HEK293 (cell line): Measurements from ENCODE around the gene PFDN1.

Experiments used
- FEZF1 ChIP-seq: fragments of 450-650 bp; formaldehyde crosslinking; IDR thresholded peaks from 2 replicates; pipeline ENCODE4 v1.5.1; 2016; ENCODE audit warnings: missing biosample characterization, missing genetic modification characterization
- GLIS2 ChIP-seq: fragments of 450-650 bp; formaldehyde crosslinking; IDR thresholded peaks from 2 replicates; pipeline ENCODE4 v1.5.1; 2016; ENCODE audit warnings: missing biosample characterization, missing genetic modification characterization
- HIC1 ChIP-seq: fragments of 450-650 bp; formaldehyde crosslinking; IDR thresholded peaks from 2 replicates; pipeline ENCODE4 v1.5.1; 2016; ENCODE audit warnings: missing biosample characterization, missing genetic modification characterization
- MZF1 ChIP-seq: fragments of 450-650 bp; formaldehyde crosslinking; IDR thresholded peaks from 2 replicates; pipeline ENCODE4 v1.5.1; 2017; ENCODE audit warnings: missing biosample characterization, missing genetic modification characterization, borderline replicate concordance
- PRDM1 ChIP-seq: fragments of 450-650 bp; formaldehyde crosslinking; IDR thresholded peaks from 2 replicates; pipeline ENCODE4; 2016; ENCODE audit warnings: missing biosample characterization, missing genetic modification characterization
- PRDM2 ChIP-seq: fragments of 450-650 bp; formaldehyde crosslinking; IDR thresholded peaks from 2 replicates; pipeline ENCODE4 v1.5.1; 2016; ENCODE audit warnings: missing biosample characterization, missing genetic modification characterization, borderline replicate concordance
- PRDM6 ChIP-seq: fragments of 450-650 bp; formaldehyde crosslinking; IDR thresholded peaks from 2 replicates; pipeline ENCODE4 v1.5.1; 2017; ENCODE audit warnings: missing biosample characterization, missing genetic modification characterization
- SP7 ChIP-seq: fragments of 450-650 bp; formaldehyde crosslinking; IDR thresholded peaks from 2 replicates; pipeline ENCODE4 v1.5.1; 2016; ENCODE audit warnings: missing biosample characterization, missing genetic modification characterization
- TCF7L2 ChIP-seq: IDR thresholded peaks from 2 replicates; pipeline ENCODE4 v1.6.1; 2011; ENCODE audit warnings: low read depth, mild to moderate bottlenecking, inconsistent platforms, low read length, moderate library complexity, borderline replicate concordance
- ZBTB1 ChIP-seq: fragments of 450-650 bp; formaldehyde crosslinking; IDR thresholded peaks from 2 replicates; pipeline ENCODE4 v1.5.1; 2016; ENCODE audit warnings: missing biosample characterization, missing genetic modification characterization
- ZBTB17 ChIP-seq: fragments of 450-650 bp; formaldehyde crosslinking; IDR thresholded peaks from 2 replicates; pipeline ENCODE4 v1.5.1; 2016; ENCODE audit warnings: missing biosample characterization, missing genetic modification characterization
- ZEB2 ChIP-seq: fragments of 450-650 bp; formaldehyde crosslinking; IDR thresholded peaks from 2 replicates; pipeline ENCODE4 v1.5.1; 2016; ENCODE audit warnings: missing biosample characterization, missing genetic modification characterization
- ZFP69B ChIP-seq: fragments of 450-650 bp; formaldehyde crosslinking; IDR thresholded peaks from 2 replicates; pipeline ENCODE4 v1.5.1; 2016; ENCODE audit warnings: missing biosample characterization, missing genetic modification characterization
- ZNF155 ChIP-seq: fragments of 450-650 bp; formaldehyde crosslinking; IDR thresholded peaks from 2 replicates; pipeline ENCODE4 v1.5.1; 2016; ENCODE audit warnings: missing biosample characterization, missing genetic modification characterization
- ZNF16 ChIP-seq: fragments of 450-650 bp; formaldehyde crosslinking; IDR thresholded peaks from 2 replicates; pipeline ENCODE4 v1.5.1; 2016; ENCODE audit warnings: low read depth, missing biosample characterization, missing genetic modification characterization
- ZNF266 ChIP-seq: fragments of 450-650 bp; formaldehyde crosslinking; IDR thresholded peaks from 2 replicates; pipeline ENCODE4 v1.5.1; 2016; ENCODE audit warnings: missing biosample characterization, missing genetic modification characterization, low read depth
- ZNF518A ChIP-seq: fragments of 450-650 bp; formaldehyde crosslinking; conservative IDR thresholded peaks from 2 replicates; pipeline ENCODE4 v1.5.1; 2016; ENCODE audit warnings: low read depth, missing biosample characterization, missing genetic modification characterization
- ZNF585B ChIP-seq: fragments of 450-650 bp; formaldehyde crosslinking; IDR thresholded peaks from 2 replicates; pipeline ENCODE4 v1.5.1; 2016; ENCODE audit warnings: missing biosample characterization, missing genetic modification characterization
- ZNF600 ChIP-seq: fragments of 450-650 bp; formaldehyde crosslinking; IDR thresholded peaks from 2 replicates; pipeline ENCODE4 v1.5.1; 2016; ENCODE audit warnings: missing biosample characterization, missing genetic modification characterization
- ZNF610 ChIP-seq: fragments of 450-650 bp; formaldehyde crosslinking; IDR thresholded peaks from 2 replicates; pipeline ENCODE4 v1.5.1; 2016; ENCODE audit warnings: missing biosample characterization, missing genetic modification characterization, borderline replicate concordance
- ZNF629 ChIP-seq: fragments of 450-650 bp; formaldehyde crosslinking; IDR thresholded peaks from 2 replicates; pipeline ENCODE4 v1.5.1; 2017; ENCODE audit warnings: missing biosample characterization, missing genetic modification characterization
- ZNF768 ChIP-seq: fragments of 450-650 bp; formaldehyde crosslinking; IDR thresholded peaks from 2 replicates; pipeline ENCODE4 v1.5.1; 2018; ENCODE audit warnings: missing biosample characterization, mild to moderate bottlenecking, missing genetic modification characterization
- ZNF843 ChIP-seq: fragments of 450-650 bp; formaldehyde crosslinking; IDR thresholded peaks from 2 replicates; pipeline ENCODE4 v1.5.1; 2016; ENCODE audit warnings: missing biosample characterization, missing genetic modification characterization
- ZSCAN16 ChIP-seq: fragments of 450-650 bp; formaldehyde crosslinking; IDR thresholded peaks from 2 replicates; pipeline ENCODE4 v1.5.1; 2016; ENCODE audit warnings: missing biosample characterization, missing genetic modification characterization
- ZSCAN18 ChIP-seq: fragments of 450-650 bp; formaldehyde crosslinking; IDR thresholded peaks from 2 replicates; pipeline ENCODE4 v1.5.1; 2016; ENCODE audit warnings: missing biosample characterization, missing genetic modification characterization

PFDN1 gene

GRCh38 chr5:140298183-140298601 lies 4.7 kb downstream of the PFDN1 start (continued):
- TF ChIP-seq ZNF518A (tag by site-specific recombination) = no peak
- no peak for TF ChIP-seq ZNF266 (tag by site-specific recombination)
- peak; percentile 88 for TF ChIP-seq HIC1 (tag by site-specific recombination)
- TF ChIP-seq PRDM1 (tag by site-specific recombination) = peak; percentile 71
- no peak for TF ChIP-seq TCF7L2
- no peak for TF ChIP-seq ZNF768 (tag by site-specific recombination)
- TF ChIP-seq ZBTB17 (tag by site-specific recombination) = 0 out of 2 replicates have a peak, but pooled peaks have one; percentile 31
- peak; percentile 59; the same call in 1 of the 2 replicates for TF ChIP-seq ZNF843 (tag by site-specific recombination)
- TF ChIP-seq ZFP69B (tag by site-specific recombination) = 0 out of 2 replicates have a peak, but pooled peaks have one; percentile 3
- no peak for TF ChIP-seq ZSCAN18 (tag by site-specific recombination)
- TF ChIP-seq SP7 (tag by site-specific recombination) = peak; percentile 76
- TF ChIP-seq ZNF155 = no peak
- TF ChIP-seq ZNF600 = peak; percentile 44; the same call in 1 of the 2 replicates
- peak; percentile 94 for TF ChIP-seq ZNF629 (tag by site-specific recombination)
- no peak for TF ChIP-seq ZNF610 (tag by site-specific recombination)
- TF ChIP-seq PRDM6 (tag by site-specific recombination) = peak; percentile 98
- peak; percentile 6; the same call in 1 of the 2 replicates for TF ChIP-seq FEZF1
- TF ChIP-seq ZNF585B (tag by site-specific recombination) = no peak
- TF ChIP-seq MZF1 = no peak
- peak; percentile 62; the same call in 1 of the 2 replicates for TF ChIP-seq ZBTB1
- no peak for TF ChIP-seq ZNF16 (tag by site-specific recombination)
- TF ChIP-seq ZSCAN16 (tag by site-specific recombination) = no peak
- peak; percentile 79 for TF ChIP-seq ZEB2 (tag by site-specific recombination)
- TF ChIP-seq PRDM2 (tag by site-specific recombination) = no peak
- TF ChIP-seq GLIS2 (tag by site-specific recombination) = no peak
